ENCODE measurements around the gene FAM81B. TPM values are rescaled to one million over a fixed set of nuclear protein-coding genes. Genes with fewer than 3 reads are reported as not detected.

Gene FAM81B
- total RNA-seq, 1 donor from 2014 or later, result not detected

GRCh38 chr5:95379133-95379532 lies 12.0 kb upstream of the FAM81B start:
- no peak overlapping the region for H3K27ac ChIP-seq
- no peaks in the 10 kb centered on the region for H3F3A ChIP-seq (ENCODE audit: low read depth)
- no peaks in the 10 kb centered on the region for H4K20me1 ChIP-seq (ENCODE audit: low read depth)
- Mint-ChIP-seq H3K36me3 (no peaks in the 10 kb centered on the region), H3K4me3 (no peak overlapping the region), H3K9me3 (peaks cover 11% of the 10 kb centered on the region), H3K27ac (no peak overlapping the region), H3K27me3 (ENCODE audit: insufficient read depth, low read depth) (peaks cover 2% of the 10 kb centered on the region), H3K4me1 (no peaks in the 10 kb centered on the region)
- no peaks in the 10 kb centered on the region for H3K36me3 ChIP-seq
- no peaks in the 10 kb centered on the region for H3K79me2 ChIP-seq (ENCODE audit: low read depth)
- no peaks in the 10 kb centered on the region for H3K27me3 ChIP-seq
- H3K4me1 ChIP-seq, result no peaks in the 10 kb centered on the region
- no peak overlapping the region for H3K4me2 ChIP-seq
- no peak overlapping the region for H3K4me3 ChIP-seq
- no peak for DNase-seq (ENCODE audit: low spot score)
- H2AFZ ChIP-seq (replicated peaks), result no peak overlapping the region
- H3K9ac ChIP-seq, result no peak overlapping the region
- no peaks in the 10 kb centered on the region for H3K9me3 ChIP-seq (ENCODE audit: low read depth)
- TF ChIP-seq EZH2 (IDR thresholded peaks at IDR 0.05) (no peak), CTCF (IDR thresholded peaks at IDR 0.05) (no peak), EZH2phosphoT487 (IDR thresholded peaks at IDR 0.05) (no peak)

DNA sequence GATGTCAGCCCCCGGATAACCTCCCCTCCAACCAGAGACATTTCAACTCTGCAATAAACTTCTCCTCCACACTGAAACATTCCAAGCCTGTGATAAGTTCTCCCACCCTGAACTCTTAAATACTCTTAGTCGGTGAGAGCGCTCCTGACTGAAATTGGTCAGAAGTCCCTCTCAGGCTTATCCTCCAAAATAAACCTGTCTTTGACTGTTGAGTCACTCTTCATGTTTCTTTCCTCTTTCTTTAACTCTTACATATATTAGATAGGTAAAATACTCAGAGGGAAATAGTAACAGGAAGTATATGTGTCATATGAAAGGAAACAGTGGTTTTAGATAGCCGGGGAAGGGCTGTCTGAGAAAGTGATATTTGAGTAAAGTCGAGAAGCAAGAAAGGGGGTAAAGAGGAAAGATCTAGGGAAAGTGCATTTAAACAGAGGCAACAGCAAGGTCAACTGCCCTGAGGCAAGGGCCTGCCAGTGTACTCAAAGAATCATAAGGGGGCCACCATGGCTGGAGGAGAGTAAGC lies 11.0 kb upstream of the FAM81B start:
- Histone ChIP-seq H3K4me1 (no peaks in the 10 kb centered on the region), H3K9me3 (ENCODE audit: low read depth) (no peaks in the 10 kb centered on the region), H3K4me2 (no peak overlapping the region), H3K27ac (no peak overlapping the region), H3K36me3 (no peaks in the 10 kb centered on the region), H3K4me3 (no peak overlapping the region), H3K27me3 (no peaks in the 10 kb centered on the region), H3F3A (ENCODE audit: low read depth) (no peaks in the 10 kb centered on the region), H3K9ac (no peak overlapping the region), H4K20me1 (ENCODE audit: low read depth) (no peaks in the 10 kb centered on the region), H2AFZ (replicated peaks) (no peak overlapping the region), H3K79me2 (ENCODE audit: low read depth) (no peaks in the 10 kb centered on the region)
- no peak for TF ChIP-seq CTCF (IDR thresholded peaks at IDR 0.05)
- no peak for TF ChIP-seq EZH2 (IDR thresholded peaks at IDR 0.05)
- no peak for TF ChIP-seq EZH2phosphoT487 (IDR thresholded peaks at IDR 0.05)
- no peaks in the 10 kb centered on the region for H3K4me1 Mint-ChIP-seq
- H3K27ac Mint-ChIP-seq, result no peak overlapping the region
- H3K36me3 Mint-ChIP-seq, result no peaks in the 10 kb centered on the region
- H3K9me3 Mint-ChIP-seq, result peaks cover 9% of the 10 kb centered on the region
- no peak overlapping the region for H3K4me3 Mint-ChIP-seq
- H3K27me3 Mint-ChIP-seq (ENCODE audit: insufficient read depth, low read depth), result peaks cover 2% of the 10 kb centered on the region
- DNase-seq (ENCODE audit: low spot score), result no peak

- Histone ChIP-seq H2AFZ (replicated peaks) (no peak overlapping the region), H3K9ac (no peak overlapping the region), H3K27me3 (no peaks in the 10 kb centered on the region), H3K36me3 (no peaks in the 10 kb centered on the region), H3K4me3 (no peak overlapping the region), H3F3A (ENCODE audit: low read depth) (no peaks in the 10 kb centered on the region), H3K27ac (no peak overlapping the region), H3K79me2 (ENCODE audit: low read depth) (no peaks in the 10 kb centered on the region), H3K4me2 (no peak overlapping the region), H4K20me1 (ENCODE audit: low read depth) (no peaks in the 10 kb centered on the region), H3K4me1 (no peaks in the 10 kb centered on the region), H3K9me3 (ENCODE audit: low read depth) (no peaks in the 10 kb centered on the region)
- Mint-ChIP-seq H3K36me3 (no peaks in the 10 kb centered on the region), H3K4me3 (no peak overlapping the region), H3K9me3 (peaks cover 9% of the 10 kb centered on the region), H3K27ac (no peak overlapping the region), H3K27me3 (ENCODE audit: insufficient read depth, low read depth) (no peaks in the 10 kb centered on the region), H3K4me1 (no peaks in the 10 kb centered on the region)
- TF ChIP-seq CTCF (IDR thresholded peaks at IDR 0.05) (no peak), EZH2 (IDR thresholded peaks at IDR 0.05) (no peak), EZH2phosphoT487 (IDR thresholded peaks at IDR 0.05) (no peak)
- no peak for DNase-seq (ENCODE audit: low spot score)
Observed at GRCh38 chr5:95382801-95383200, 8.4 kb upstream of the FAM81B start.

All from neural progenitor cell (in vitro differentiated cells).